Nucleus accumbens (tissue), 56 donors: ENCODE data around the gene MRPL51.

Experiments
- DNase-seq, 56 donors: peaks; one replicate each; lab custom pipeline; 2025; lab: John Stamatoyannopoulos, UW

MRPL51 gene

GRCh38 chr12:6492838-6493496 is at the start of gene MRPL51:
Gene MRPL51, minus strand, starts transcription at chr12:6493262. Its CDS starts 126 bp downstream, at chr12:6493136.
- DNase-seq, result peak; percentile 12 to 99 (median 92)

DNA sequence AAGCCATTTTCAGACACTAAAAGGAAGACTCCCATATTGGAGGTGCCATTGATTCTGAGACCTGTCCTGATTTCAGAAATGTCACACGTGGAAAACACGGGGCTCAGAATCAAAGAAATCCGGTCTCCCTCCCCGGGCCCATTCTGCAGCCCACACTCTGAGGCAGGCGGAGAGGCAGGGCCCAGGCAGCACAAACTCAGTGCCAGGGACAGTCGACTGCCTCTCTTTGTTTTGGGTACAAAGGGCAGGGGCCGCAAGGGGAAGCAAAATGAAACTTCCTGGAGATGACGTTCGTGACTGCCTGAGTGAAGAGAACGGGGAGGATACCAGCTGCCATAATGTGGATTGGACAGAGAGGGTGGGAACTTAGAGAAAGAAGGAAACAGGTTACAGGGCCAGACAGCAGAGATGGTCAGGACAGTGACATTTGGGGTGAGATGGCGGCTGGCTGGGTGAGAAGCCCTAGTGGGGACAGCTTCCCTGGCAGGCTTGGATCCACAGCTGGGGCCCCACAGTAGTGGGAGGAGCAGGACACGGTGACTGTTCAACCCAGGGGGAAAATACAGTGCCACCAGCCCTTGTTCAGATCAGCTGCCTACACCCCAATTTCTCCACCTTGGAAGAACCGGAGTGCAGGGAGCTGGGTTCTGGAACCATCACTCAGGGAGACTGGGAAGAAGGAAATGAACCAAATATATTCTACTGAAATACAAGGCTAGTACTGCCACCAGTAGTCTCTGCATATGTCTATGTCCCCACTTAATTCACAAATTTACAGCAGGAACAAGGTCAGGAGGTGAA is 49.3 kb upstream of the MRPL51 start:
- DNase-seq, result no peak

- DNase-seq, result no peak
Observed at GRCh38 chr12:6541371-6542165, 48.5 kb upstream of the MRPL51 start.

DNA sequence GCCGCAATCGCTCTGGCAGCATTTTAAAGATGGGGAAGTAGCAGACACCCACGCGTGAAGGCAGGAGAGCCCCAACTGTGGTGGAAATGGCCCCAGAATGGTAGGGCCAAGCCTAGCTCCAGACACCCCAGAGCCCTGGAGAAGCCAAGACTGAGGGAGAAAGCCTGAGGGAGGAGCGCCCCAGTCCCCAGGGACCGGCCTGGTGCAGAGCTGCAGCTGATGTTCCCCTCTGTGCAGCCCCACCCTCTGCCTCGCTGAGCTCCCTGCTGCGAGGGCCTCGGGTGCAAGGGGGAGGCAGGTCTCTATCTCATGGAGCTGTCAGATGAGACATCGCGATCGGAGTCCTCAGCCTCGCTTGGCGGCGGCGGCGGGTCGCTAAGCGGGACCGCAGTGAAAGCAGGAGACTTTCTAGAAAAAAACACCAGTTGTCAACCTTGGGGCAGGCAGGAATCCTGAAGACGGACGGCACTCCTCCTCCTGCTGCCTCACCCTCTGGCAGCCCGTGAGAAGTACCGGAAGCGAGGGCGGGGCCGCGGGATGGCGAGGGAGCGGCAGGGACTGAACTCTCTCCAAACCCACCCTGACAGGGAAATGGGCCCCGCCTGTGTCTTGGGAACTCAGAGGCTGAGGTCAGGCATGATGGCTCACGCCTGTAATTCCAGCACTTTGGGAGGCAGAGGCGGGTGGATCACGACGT is 47.3 kb upstream of the MRPL51 start:
- DNase-seq, result peak in 2 of 56 donors; percentile 32 to 41

DNA sequence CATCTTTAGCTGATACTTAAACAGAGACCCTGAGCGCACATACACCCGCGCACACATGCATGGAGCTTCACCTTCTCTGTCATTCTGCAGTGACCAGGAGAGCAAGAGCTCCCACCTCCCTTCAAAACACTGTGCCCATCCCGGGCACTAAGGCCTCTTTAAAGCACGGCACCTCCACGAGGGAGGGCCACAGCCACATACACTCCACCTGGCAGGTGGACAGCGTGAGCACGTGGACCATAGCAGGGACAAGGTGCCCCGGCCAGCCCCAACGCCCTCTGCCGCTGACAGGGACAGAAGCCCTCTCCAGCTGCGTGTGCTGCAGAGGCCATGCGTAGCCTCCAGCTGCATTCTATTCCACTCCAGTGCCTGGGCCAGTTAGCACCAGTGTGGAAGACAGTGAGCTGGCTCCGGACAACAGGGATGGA is 46.7 kb upstream of the MRPL51 start:
- no peak for DNase-seq

GRCh38 chr12:6539314-6539682 is 46.2 kb upstream of the MRPL51 start:
- no peak for DNase-seq

DNA sequence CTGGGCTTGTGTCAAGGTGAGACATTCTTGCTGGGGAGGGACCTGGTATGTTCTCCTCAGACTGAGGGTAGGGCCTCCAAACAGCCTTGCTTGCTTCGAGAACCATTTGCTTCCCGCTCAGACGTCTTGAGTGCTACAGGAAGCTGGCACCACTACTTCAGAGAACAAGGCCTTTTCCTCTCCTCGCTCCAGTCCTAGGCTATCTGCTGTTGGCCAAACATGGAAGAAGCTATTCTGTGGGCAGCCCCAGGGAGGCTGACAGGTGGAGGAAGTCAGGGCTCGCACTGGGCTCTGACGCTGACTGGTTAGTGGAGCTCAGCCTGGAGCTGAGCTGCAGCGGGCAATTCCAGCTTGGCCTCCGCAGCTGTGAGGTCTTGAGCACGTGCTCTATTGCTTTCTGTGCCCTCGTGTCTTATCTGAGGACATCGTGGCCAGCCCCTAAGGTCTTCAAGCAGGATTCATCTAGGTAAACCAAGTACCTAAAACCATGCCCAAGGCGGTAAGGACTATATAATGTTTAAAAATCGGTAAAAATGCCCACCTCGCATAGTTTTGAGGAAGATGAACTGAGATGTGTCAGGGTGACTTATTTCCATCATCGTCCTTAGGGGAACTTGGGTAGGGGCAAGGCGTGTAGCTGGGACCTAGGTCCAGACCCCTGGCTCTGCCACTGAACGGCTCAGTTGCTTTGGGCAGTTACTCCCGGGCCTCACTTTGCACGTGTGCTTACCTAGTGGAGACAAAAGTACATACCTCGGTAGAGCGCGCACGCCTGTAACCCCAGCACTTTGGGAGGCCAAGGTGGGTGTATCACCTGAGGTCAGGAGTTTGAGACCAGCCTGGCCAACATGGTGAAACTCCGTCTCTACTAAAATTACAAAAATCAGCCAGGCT is 45.6 kb upstream of the MRPL51 start:
- peak in 2 of 56 donors; percentile 18 to 19 for DNase-seq

- DNase-seq, result peak in 50 of 56 donors; percentile 24 to 88 (median 56)
Observed at GRCh38 chr12:6537580-6538419, 44.7 kb upstream of the MRPL51 start.

- no peak for DNase-seq
Observed at GRCh38 chr12:6536894-6537579, 44.0 kb upstream of the MRPL51 start.

DNA sequence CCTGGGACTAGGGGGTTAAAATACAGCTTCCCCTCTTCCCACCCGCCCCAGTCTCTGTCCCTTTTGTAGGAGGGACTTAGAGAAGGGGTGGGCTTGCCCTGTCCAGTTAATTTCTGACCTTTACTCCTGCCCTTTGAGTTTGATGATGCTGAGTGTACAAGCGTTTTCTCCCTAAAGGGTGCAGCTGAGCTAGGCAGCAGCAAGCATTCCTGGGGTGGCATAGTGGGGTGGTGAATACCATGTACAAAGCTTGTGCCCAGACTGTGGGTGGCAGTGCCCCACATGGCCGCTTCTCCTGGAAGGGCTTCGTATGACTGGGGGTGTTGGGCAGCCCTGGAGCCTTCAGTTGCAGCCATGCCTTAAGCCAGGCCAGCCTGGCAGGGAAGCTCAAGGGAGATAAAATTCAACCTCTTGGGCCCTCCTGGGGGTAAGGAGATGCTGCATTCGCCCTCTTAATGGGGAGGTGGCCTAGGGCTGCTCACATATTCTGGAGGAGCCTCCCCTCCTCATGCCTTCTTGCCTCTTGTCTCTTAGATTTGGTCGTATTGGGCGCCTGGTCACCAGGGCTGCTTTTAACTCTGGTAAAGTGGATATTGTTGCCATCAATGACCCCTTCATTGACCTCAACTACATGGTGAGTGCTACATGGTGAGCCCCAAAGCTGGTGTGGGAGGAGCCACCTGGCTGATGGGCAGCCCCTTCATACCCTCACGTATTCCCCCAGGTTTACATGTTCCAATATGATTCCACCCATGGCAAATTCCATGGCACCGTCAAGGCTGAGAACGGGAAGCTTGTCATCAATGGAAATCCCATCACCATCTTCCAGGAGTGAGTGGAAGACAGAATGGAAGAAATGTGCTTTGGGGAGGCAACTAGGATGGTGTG is 43.1 kb upstream of the MRPL51 start:
- DNase-seq, result no peak

GRCh38 chr12:6535697-6535946 is 42.6 kb upstream of the MRPL51 start:
- no peak for DNase-seq

DNA sequence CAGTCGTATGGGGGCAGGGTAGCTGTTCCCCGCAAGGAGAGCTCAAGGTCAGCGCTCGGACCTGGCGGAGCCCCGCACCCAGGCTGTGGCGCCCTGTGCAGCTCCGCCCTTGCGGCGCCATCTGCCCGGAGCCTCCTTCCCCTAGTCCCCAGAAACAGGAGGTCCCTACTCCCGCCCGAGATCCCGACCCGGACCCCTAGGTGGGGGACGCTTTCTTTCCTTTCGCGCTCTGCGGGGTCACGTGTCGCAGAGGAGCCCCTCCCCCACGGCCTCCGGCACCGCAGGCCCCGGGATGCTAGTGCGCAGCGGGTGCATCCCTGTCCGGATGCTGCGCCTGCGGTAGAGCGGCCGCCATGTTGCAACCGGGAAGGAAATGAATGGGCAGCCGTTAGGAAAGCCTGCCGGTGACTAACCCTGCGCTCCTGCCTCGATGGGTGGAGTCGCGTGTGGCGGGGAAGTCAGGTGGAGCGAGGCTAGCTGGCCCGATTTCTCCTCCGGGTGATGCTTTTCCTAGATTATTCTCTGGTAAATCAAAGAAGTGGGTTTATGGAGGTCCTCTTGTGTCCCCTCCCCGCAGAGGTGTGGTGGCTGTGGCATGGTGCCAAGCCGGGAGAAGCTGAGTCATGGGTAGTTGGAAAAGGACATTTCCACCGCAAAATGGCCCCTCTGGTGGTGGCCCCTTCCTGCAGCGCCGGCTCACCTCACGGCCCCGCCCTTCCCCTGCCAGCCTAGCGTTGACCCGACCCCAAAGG is 42.1 kb upstream of the MRPL51 start:
- DNase-seq, result peak in 37 of 56 donors; percentile 29 to 76 (median 53)

GRCh38 chr12:6534695-6534944 is 41.6 kb upstream of the MRPL51 start:
- DNase-seq, result peak in 1 of 56 donors; percentile 90

- DNase-seq, result peak; percentile 78 to 98 (median 94)
Observed at GRCh38 chr12:6533923-6534694, 41.0 kb upstream of the MRPL51 start, which contains the start of gene GAPDH. Gene GAPDH, plus strand, starts transcription at chr12:6534517. Its CDS starts 316 bp downstream, at chr12:6534833.

- DNase-seq, result peak in 3 of 56 donors; percentile 85 to 94 (median 93)
Observed at GRCh38 chr12:6533653-6533922, 40.5 kb upstream of the MRPL51 start.
